Effector memory CD8-positive, alpha-beta T cell (primary cell): ENCODE data around the gene LAMC1.

ENCODE experiments used
- ATAC-seq: fragments of 150-1000 bp; cut with Tn5 transposase; replicated peaks from 2 replicates; pipeline ENCODE4 v1.10.0; 2021; ENCODE audit warnings: mild to moderate bottlenecking, moderate library complexity
- DNase-seq, 3 experiments: peaks; one replicate each; pipeline ENCODE4 v3.0.0; 2021
- H3K27ac Mint-ChIP-seq, 2 donors: one replicate each; pipeline ENCODE4 v1.8.0; 2022; ENCODE audit warnings: mild to moderate bottlenecking in 2 of 2, mixed read lengths in 2 of 2, moderate library complexity in 2 of 2
- H3K27me3 Mint-ChIP-seq, 2 donors: one replicate each; pipeline ENCODE4 v1.8.0; 2022; ENCODE audit warnings: mixed read lengths in 2 of 2
- H3K36me3 Mint-ChIP-seq: one replicate; pipeline ENCODE4 v1.8.0; 2022; ENCODE audit warnings: mild to moderate bottlenecking, moderate library complexity, mixed read lengths; ENCODE audit not compliant: insufficient read depth
- H3K4me1 Mint-ChIP-seq, 2 donors: one replicate each; pipeline ENCODE4 v1.8.0; 2022; ENCODE audit warnings: low read depth in 2 of 2, mixed read lengths in 2 of 2
- H3K4me3 Mint-ChIP-seq, 2 donors: one replicate each; pipeline ENCODE4 v1.8.0; 2022; ENCODE audit warnings: mild to moderate bottlenecking in 2 of 2, mixed read lengths in 2 of 2, moderate library complexity in 2 of 2
- H3K9me3 Mint-ChIP-seq, 2 donors: one replicate each; pipeline ENCODE4 v1.8.0; 2022; ENCODE audit warnings: mixed read lengths in 2 of 2

Gene LAMC1

DNA sequence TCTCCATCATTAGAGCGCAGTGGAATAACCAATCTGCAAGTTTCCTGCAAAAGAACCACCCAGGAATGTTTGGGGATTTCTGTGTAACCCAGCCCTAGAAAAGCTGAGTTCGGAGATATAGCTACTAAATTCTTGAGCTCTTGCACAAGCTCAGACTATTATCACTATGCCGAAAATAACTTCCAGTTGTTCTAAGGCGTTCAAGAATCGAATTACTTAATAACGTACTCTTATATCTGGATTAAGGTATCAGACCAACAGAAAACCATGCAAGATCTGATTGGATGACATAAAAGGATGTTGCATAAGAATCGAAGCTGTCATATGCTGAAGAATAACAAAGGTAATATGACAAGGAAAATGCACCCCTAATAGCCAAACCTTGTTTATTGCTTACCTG is 155.3 kb downstream of the LAMC1 start:
- no peak for DNase-seq
- ATAC-seq, result no peak
- no peaks in the 10 kb centered on the region for H3K4me1 Mint-ChIP-seq
- no peak overlapping the region for H3K27ac Mint-ChIP-seq
- no peaks in the 10 kb centered on the region for H3K36me3 Mint-ChIP-seq
- H3K9me3 Mint-ChIP-seq, result no peaks in the 10 kb centered on the region
- no peak overlapping the region for H3K4me3 Mint-ChIP-seq
- peaks cover 5 to 19% of the 10 kb centered on the region in 2 donors for H3K27me3 Mint-ChIP-seq

DNA sequence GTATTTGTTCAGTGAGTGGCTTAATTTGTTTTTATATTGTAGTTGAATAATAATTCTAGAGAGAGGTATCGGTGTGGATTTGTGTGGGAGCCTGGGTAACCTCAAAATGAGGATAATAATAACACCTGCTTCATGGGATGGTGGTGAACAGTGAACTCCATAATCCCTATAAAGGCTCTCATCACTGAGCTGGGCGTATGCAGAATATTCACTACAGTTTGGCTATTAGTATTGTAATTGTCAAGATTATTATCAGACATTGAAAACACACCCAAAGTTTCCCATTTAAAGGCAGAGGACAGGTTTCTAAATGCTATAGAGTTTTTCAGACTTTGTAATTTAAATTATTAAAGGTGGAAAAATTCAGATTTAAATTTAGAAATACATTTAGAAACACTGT is 155.8 kb downstream of the LAMC1 start:
- Mint-ChIP-seq H3K27me3 (peaks cover 5 to 18% of the 10 kb centered on the region in 2 donors), H3K27ac (no peak overlapping the region), H3K36me3 (no peaks in the 10 kb centered on the region), H3K4me1 (no peaks in the 10 kb centered on the region), H3K9me3 (no peaks in the 10 kb centered on the region), H3K4me3 (no peak overlapping the region)
- DNase-seq, result no peak
- no peak for ATAC-seq

DNA sequence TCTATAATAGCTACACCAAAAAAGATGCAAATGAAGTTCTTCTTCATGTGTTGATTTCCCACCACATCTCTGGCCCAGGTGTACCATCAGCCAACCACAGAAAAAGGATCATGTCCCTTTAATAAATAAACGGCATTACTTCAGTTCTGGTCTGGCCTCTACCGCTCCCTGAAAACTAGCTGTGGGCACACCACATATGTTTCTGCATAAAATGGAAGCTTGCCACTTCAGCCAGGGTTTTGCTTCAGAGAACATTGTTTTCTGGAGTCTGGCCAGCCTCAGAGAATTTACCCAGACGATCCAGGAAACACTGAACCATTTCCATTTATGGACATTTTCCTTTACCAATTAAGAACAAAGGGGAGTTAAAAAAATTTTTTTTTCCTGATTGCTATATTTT is 157.0 kb downstream of the LAMC1 start:
- no peak overlapping the region for H3K4me3 Mint-ChIP-seq
- H3K36me3 Mint-ChIP-seq, result no peaks in the 10 kb centered on the region
- no peaks in the 10 kb centered on the region for H3K4me1 Mint-ChIP-seq
- DNase-seq (no peak), ATAC-seq (no peak)
- H3K27me3 Mint-ChIP-seq, result peaks cover 0 to 10% of the 10 kb centered on the region in 2 donors
- H3K27ac Mint-ChIP-seq, result no peak overlapping the region
- no peaks in the 10 kb centered on the region for H3K9me3 Mint-ChIP-seq

DNA sequence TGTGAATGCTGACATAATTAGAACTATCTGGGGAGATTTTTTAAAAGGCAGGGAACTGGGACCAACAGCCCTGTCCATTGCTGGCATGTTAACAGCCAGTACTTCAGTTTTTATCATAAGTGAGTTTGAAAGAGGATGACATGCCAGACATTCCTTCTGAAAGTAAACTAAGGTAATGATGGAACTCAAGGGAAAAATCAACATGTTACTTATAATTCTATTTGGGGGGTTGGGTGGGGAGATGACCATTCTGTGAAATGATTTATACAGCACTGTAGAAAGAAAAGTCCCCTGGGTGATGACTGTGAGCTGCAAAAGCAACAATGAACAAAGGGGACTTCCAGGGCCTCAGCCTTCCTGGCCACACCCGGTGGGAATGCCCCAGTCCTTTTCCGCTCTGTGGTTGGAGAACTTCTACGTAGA is 157.4 kb downstream of the LAMC1 start:
- H3K4me1 Mint-ChIP-seq, result no peaks in the 10 kb centered on the region
- DNase-seq (no peak), ATAC-seq (no peak)
- H3K9me3 Mint-ChIP-seq, result no peaks in the 10 kb centered on the region
- H3K4me3 Mint-ChIP-seq, result no peak overlapping the region
- peaks cover 2 to 13% of the 10 kb centered on the region in 2 donors for H3K27me3 Mint-ChIP-seq
- no peaks in the 10 kb centered on the region for H3K36me3 Mint-ChIP-seq
- no peak overlapping the region for H3K27ac Mint-ChIP-seq

DNA sequence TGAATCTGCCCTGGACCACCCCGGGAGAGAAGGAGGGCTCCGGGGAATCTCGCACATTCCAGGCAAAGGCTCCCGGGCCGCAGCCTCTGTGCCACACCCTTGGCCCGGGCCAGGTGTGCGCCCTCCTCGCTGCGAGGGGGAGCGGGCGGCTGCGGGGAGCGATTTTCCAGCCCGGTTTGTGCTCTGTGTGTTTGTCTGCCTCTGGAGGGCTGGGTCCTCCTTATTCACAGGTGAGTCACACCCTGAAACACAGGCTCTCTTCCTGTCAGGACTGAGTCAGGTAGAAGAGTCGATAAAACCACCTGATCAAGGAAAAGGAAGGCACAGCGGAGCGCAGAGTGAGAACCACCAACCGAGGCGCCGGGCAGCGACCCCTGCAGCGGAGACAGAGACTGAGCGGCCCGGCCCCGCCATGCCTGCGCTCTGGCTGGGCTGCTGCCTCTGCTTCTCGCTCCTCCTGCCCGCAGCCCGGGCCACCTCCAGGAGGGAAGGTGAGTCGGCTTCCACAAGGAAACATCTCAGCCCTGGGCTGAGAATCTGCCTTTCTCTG is 162.8 kb downstream of the LAMC1 start, which contains the start of gene LAMC2:
LAMC2 (plus strand) TSS at position 324 of the 550 bp plus-strand sequence; CDS start at position 413, 89 bp downstream.
- DNase-seq (no peak), ATAC-seq (no peak)
- Mint-ChIP-seq H3K36me3 (no peaks in the 10 kb centered on the region), H3K27ac (no peak within 1 kb of the TSS), H3K27me3 (peaks cover 33 to 40% of the 10 kb centered on the region in 2 donors), H3K4me3 (no peak within 1 kb of the TSS), H3K4me1 (no peaks in the 10 kb centered on the region), H3K9me3 (no peaks in the 10 kb centered on the region)

DNA sequence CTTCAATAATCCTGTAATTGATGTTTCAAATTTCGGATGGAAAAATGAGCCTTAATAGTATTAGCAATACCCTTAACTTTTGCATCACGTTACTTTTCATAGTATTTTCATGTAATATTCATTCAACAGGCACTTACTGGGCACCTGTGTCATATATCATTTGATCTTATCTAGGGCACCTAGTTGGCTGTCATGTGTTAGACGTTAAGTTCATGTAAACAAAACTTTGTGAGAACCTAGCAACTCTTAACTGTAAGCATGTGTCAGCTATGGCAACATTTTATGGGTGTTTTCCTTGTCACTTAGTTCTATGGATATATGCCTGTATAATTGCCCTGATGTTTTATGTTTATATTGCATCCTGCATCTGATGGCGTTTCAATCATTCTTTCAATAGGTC is 163.6 kb downstream of the LAMC1 start:
- Mint-ChIP-seq H3K4me3 (no peak overlapping the region), H3K27ac (no peak overlapping the region), H3K27me3 (peaks cover 33 to 40% of the 10 kb centered on the region in 2 donors), H3K9me3 (no peaks in the 10 kb centered on the region), H3K36me3 (no peaks in the 10 kb centered on the region), H3K4me1 (no peaks in the 10 kb centered on the region)
- ATAC-seq (no peak), DNase-seq (no peak)

DNA sequence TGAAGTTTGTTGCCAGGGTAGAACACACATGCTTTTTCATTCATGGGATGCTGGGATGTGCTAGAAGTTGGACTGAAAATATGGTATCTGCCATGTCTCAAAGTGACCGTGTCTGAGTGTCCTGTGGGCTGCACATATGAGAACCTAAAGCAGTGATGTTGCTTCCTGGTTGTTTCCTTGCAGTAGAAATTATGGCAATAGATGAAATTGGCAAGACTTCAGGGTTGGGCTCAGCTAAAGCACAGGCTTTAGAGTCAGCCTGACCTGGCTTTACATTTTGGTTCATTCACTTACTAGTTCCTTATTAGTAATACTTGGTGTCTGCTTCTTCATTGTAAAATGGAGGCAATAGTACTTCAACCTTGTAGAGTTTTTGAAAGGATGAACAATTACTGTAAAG is 165.0 kb downstream of the LAMC1 start:
- no peak overlapping the region for H3K27ac Mint-ChIP-seq
- DNase-seq, result no peak
- no peak for ATAC-seq
- peaks cover 33 to 37% of the 10 kb centered on the region in 2 donors for H3K27me3 Mint-ChIP-seq
- no peaks in the 10 kb centered on the region for H3K4me1 Mint-ChIP-seq
- no peaks in the 10 kb centered on the region for H3K9me3 Mint-ChIP-seq
- no peak overlapping the region for H3K4me3 Mint-ChIP-seq
- no peaks in the 10 kb centered on the region for H3K36me3 Mint-ChIP-seq

DNA sequence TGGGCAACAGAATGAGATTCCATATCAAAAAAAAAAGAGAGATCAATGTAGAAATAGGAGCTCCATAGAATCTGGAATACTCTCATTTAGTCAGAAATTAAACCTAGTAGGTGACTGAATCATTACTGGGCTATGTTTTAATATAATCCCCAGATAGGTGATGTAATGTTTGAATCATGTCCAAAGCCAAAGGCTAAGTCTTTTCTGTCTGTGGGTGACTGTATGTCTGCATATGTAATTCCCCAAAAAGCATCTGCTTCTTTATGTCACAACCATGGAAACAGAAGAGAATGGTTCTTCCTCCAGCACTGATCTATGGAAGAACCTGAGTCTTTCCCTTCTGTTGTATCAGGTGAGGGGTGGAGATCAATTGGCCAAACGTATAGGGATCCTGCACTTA is 168.6 kb downstream of the LAMC1 start:
- DNase-seq (no peak), ATAC-seq (no peak)
- peaks cover 4 to 5% of the 10 kb centered on the region in 2 donors for H3K4me1 Mint-ChIP-seq
- H3K4me3 Mint-ChIP-seq, result no peak overlapping the region
- H3K27me3 Mint-ChIP-seq, result peaks cover 15 to 23% of the 10 kb centered on the region in 2 donors
- no peak overlapping the region for H3K27ac Mint-ChIP-seq
- no peaks in the 10 kb centered on the region for H3K36me3 Mint-ChIP-seq
- no peaks in the 10 kb centered on the region for H3K9me3 Mint-ChIP-seq

DNA sequence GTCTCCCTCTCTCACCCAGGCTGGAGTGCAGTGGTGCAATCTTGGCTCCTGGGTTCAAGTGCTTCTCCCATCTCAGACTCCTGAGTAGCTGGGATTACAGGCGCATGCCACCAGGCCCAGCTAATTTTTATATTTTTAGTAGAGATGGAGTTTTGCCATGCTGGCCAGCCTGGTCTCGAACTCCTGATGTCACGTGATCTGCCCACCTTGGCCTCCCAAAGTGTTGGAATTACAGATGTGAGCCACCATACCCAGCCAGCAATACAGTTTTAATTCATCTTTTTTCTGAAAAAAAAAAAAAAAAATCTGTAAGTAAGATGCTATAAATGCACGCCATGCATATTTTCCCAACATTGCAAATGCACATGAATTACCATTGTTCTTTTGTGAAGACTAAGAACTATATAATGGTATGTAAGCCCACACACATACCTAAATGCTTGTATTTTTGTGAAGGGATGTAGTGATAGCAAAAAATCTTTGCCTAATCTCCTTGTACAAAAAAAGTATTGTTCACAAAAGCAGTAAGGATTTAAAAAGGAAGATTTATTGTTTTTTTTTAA is 170.8 kb downstream of the LAMC1 start:
- H3K27me3 Mint-ChIP-seq, result peaks cover 13 to 22% of the 10 kb centered on the region in 2 donors
- no peak overlapping the region for H3K27ac Mint-ChIP-seq
- no peaks in the 10 kb centered on the region for H3K36me3 Mint-ChIP-seq
- no peak for DNase-seq
- H3K9me3 Mint-ChIP-seq, result no peaks in the 10 kb centered on the region
- ATAC-seq, result no peak
- no peak overlapping the region for H3K4me3 Mint-ChIP-seq
- peaks cover 4 to 5% of the 10 kb centered on the region in 2 donors for H3K4me1 Mint-ChIP-seq

DNA sequence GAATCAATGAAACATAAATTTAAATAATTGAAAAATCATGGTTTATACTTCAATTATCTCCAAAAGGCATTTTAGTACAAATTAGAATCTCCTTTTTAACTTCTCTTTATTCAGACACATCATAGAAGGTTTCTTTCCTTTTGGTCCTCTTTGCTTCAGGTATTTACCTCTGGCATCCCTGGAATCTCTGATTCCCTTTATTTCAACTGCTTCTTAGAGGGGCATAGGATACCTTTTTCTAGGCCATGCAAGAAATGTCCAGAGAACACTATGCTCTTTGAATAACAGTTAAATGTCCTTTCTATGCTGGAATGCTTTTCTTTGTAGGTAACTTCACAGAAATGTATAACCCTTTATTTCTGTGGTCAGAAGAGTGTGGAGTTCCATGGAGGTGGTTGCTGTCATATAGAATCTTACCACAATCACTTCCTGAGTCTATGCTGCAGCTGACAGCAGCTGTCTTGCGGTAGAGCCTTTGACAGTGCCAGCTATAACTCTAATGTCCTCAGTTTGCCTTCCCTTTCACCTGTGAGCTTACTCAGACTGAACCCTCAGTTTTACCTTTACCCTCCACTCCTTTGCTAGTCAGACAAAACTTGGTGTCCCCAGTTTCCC is 171.4 kb downstream of the LAMC1 start:
- H3K36me3 Mint-ChIP-seq, result no peaks in the 10 kb centered on the region
- DNase-seq (no peak), ATAC-seq (peak; percentile 26)
- peaks cover 16 to 21% of the 10 kb centered on the region in 2 donors for H3K27me3 Mint-ChIP-seq
- H3K9me3 Mint-ChIP-seq, result no peaks in the 10 kb centered on the region
- no peak overlapping the region for H3K27ac Mint-ChIP-seq
- no peak overlapping the region for H3K4me3 Mint-ChIP-seq
- H3K4me1 Mint-ChIP-seq, result peaks cover 4 to 5% of the 10 kb centered on the region in 2 donors

DNA sequence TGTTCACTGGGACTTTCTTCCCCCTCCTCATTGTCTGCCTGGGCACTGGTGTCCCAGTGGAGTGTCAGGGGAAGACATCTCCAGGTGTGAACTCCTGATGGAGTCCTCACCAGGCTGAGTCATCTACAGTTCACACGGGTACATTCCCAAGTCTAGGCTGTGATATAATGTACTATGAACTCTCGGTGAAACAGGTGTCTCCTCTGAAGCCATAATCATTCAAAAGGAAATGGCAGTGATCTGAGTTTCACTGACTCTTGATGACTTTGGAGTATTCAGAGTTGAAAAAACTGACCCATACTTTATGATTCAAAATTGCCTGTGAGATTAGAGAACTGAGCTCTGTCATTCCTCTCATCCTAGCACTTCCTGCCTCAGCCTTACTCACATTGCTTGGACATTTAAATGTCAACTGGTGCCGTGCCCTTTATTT is 171.9 kb downstream of the LAMC1 start:
- DNase-seq (no peak), ATAC-seq (no peak)
- no peak overlapping the region for H3K4me3 Mint-ChIP-seq
- H3K36me3 Mint-ChIP-seq, result no peaks in the 10 kb centered on the region
- peaks cover 4 to 5% of the 10 kb centered on the region in 2 donors for H3K4me1 Mint-ChIP-seq
- peaks cover 21% of the 10 kb centered on the region in 2 donors for H3K27me3 Mint-ChIP-seq
- no peak overlapping the region for H3K27ac Mint-ChIP-seq
- no peaks in the 10 kb centered on the region for H3K9me3 Mint-ChIP-seq
